Osteocyte (in vitro differentiated cells): ENCODE measurements around the gene SMAD5. TPM values are rescaled to one million over a fixed set of nuclear protein-coding genes. Genes with fewer than 3 reads are reported as not detected.
A peak's percentile ranks its signal among the peaks of the same experiment; 100 is the strongest.

Experiments
- DNase-seq: peaks from one replicate; pipeline ENCODE4 v3.0.0; 2021; ENCODE audit warnings: mixed read lengths; ENCODE audit not compliant: unreplicated experiment; ENCODE audit errors: extremely low spot score
- H3K27ac Mint-ChIP-seq: one replicate; pipeline ENCODE4 v1.8.0; 2021; ENCODE audit warnings: mild to moderate bottlenecking, mixed read lengths; ENCODE audit not compliant: unreplicated experiment
- H3K27me3 Mint-ChIP-seq: one replicate; pipeline ENCODE4 v1.8.0; 2021; ENCODE audit warnings: mixed read lengths; ENCODE audit not compliant: unreplicated experiment
- H3K36me3 Mint-ChIP-seq: one replicate; pipeline ENCODE4 v1.8.0; 2021; ENCODE audit warnings: mixed read lengths; ENCODE audit not compliant: unreplicated experiment
- H3K4me1 Mint-ChIP-seq: one replicate; pipeline ENCODE4 v1.8.0; 2021; ENCODE audit warnings: mixed read lengths; ENCODE audit not compliant: unreplicated experiment
- H3K4me3 Mint-ChIP-seq: one replicate; pipeline ENCODE4 v1.8.0; 2021; ENCODE audit warnings: mild to moderate bottlenecking, moderate library complexity, mixed read lengths; ENCODE audit not compliant: unreplicated experiment
- H3K9me3 Mint-ChIP-seq: one replicate; pipeline ENCODE4 v1.8.0; 2021; ENCODE audit warnings: mixed read lengths; ENCODE audit not compliant: unreplicated experiment
- total RNA-seq: library from RNA; stranded (reverse); gene quantifications from 2 replicates; pipeline ENCODE4 v1.2.1, GENCODE V29; 2021
- TF ChIP-seq, protein P1 (sequence below): fragments of 200-600 bp; sonication (generic); IDR thresholded peaks from 2 replicates; pipeline ENCODE4 v1.5.0; 2021; ENCODE audit warnings: antibody characterized with exemption, mild to moderate bottlenecking, moderate library complexity

SMAD5 gene
- total RNA-seq, 1 donor from 2014 or later: 62.7 TPM

DNA sequence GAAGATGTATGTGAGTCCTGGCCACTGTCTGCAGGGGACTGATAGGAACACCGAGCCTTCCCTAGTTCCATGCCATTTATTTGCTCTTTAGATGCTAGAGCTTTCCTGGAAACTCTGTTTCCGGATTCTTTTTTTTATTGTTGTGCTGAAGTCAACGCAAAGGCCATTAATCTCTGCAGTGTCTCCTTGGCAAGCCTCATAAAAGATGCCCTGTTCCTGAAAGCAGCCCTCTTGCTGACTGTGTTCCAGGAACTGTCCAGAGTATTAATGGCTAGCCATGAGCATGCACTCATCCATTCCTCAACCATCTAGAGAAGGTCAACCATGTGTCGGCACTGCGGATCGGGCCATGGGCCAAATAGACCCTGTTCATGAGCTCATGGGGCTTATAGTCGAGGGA, 42.9 kb upstream of the SMAD5 start:
- TF ChIP-seq, protein P1, sequence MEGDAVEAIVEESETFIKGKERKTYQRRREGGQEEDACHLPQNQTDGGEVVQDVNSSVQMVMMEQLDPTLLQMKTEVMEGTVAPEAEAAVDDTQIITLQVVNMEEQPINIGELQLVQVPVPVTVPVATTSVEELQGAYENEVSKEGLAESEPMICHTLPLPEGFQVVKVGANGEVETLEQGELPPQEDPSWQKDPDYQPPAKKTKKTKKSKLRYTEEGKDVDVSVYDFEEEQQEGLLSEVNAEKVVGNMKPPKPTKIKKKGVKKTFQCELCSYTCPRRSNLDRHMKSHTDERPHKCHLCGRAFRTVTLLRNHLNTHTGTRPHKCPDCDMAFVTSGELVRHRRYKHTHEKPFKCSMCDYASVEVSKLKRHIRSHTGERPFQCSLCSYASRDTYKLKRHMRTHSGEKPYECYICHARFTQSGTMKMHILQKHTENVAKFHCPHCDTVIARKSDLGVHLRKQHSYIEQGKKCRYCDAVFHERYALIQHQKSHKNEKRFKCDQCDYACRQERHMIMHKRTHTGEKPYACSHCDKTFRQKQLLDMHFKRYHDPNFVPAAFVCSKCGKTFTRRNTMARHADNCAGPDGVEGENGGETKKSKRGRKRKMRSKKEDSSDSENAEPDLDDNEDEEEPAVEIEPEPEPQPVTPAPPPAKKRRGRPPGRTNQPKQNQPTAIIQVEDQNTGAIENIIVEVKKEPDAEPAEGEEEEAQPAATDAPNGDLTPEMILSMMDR: no peak

GRCh38 chr5:136090319-136090718, 42.3 kb upstream of the SMAD5 start:
- H3K36me3 Mint-ChIP-seq: no peaks in the 10 kb centered on the region
- no peak overlapping the region for H3K27ac Mint-ChIP-seq
- DNase-seq: no peak

More for the DNA sequence above, 42.9 kb upstream of the SMAD5 start:
- H3K4me1 Mint-ChIP-seq: no peaks in the 10 kb centered on the region
- peaks cover 35% of the 10 kb centered on the region for H3K27me3 Mint-ChIP-seq
- H3K36me3 Mint-ChIP-seq: no peaks in the 10 kb centered on the region
- H3K27ac Mint-ChIP-seq: no peak overlapping the region
- H3K4me3 Mint-ChIP-seq: no peak overlapping the region
- DNase-seq: peak; percentile 3
- no peaks in the 10 kb centered on the region for H3K9me3 Mint-ChIP-seq

DNA sequence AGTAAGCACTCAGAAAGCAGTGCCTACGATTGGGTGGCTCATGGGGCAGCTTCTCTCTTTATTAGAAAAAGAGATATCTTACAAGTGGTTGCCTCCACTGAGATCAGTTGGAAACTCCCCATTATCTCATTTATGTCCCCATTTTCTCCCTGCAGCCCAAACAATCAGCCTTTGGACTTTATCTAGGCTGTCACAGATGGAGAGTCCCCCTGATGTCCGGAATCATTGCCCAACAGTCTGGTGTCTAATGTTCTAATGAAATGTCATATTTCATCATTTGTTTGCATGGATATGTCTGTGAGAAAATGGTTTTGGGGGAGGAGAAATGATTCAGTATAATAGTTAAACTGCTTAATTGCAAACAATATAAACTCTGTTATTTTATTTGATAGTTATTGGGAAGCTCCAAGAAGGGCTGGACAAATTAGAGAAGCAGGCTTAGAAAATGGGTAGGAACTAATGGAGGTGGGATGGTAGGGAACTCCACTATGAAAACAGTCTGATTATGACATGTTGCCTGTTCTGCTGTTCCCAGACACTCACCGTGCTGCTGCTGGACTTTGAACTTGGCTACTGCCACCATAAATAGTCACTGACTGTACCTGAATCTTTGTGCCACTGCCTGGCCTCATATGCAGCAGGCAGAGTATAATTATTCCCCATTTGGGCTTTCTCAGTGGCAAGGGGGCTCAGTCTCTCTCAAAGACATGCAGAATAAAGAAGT, 38.3 kb upstream of the SMAD5 start:
- DNase-seq: no peak
- no peak overlapping the region for H3K27ac Mint-ChIP-seq
- no peaks in the 10 kb centered on the region for H3K4me1 Mint-ChIP-seq
- TF ChIP-seq, protein P1: no peak
- no peaks in the 10 kb centered on the region for H3K9me3 Mint-ChIP-seq
- H3K4me3 Mint-ChIP-seq: no peak overlapping the region
- no peaks in the 10 kb centered on the region for H3K36me3 Mint-ChIP-seq
- peaks cover 58% of the 10 kb centered on the region for H3K27me3 Mint-ChIP-seq

More at GRCh38 chr5:136090319-136090718, 42.3 kb upstream of the SMAD5 start:
- Mint-ChIP-seq H3K27me3 (peaks cover 36% of the 10 kb centered on the region), H3K4me1 (no peaks in the 10 kb centered on the region), H3K4me3 (no peak overlapping the region), H3K9me3 (no peaks in the 10 kb centered on the region)
- TF ChIP-seq, protein P1: no peak

DNA sequence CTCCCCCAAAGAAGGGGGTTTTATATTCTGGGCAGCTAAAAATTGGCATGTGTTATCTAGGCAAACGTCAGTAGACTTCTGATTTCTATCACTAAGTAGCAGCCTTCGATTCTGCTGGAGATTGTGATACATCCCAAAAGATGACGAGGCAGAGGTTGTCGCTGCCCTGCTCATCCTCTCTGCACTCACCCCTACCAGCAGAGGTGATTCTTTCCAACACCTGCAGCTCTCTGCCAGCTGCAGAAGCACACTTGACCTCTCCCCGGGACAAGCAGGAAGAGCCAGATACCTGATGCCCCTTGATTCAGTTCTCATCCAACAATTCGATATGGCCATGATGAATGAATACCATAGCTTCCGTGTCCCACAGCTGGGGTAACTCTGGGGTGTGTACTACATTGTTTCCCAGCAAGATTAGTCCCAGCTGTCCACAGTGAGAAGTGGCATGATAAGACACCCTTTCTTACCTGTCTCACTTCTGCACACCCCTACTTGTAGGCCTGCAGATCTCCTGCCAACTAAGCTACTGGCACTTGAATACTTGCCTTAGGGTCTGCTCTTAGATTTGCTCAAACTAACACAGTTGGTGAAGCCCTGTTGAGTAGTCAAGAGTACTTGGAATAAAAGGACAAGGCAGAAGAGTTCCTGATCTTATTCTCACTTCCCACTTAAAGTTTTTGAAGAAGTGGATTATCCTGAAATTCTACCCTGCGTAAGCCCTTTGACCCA, 37.6 kb upstream of the SMAD5 start:
- H3K4me3 Mint-ChIP-seq: no peak overlapping the region
- TF ChIP-seq, protein P1: no peak
- H3K27ac Mint-ChIP-seq: no peak overlapping the region
- peaks cover 64% of the 10 kb centered on the region for H3K27me3 Mint-ChIP-seq
- H3K4me1 Mint-ChIP-seq: no peaks in the 10 kb centered on the region
- DNase-seq: no peak
- H3K36me3 Mint-ChIP-seq: no peaks in the 10 kb centered on the region
- no peaks in the 10 kb centered on the region for H3K9me3 Mint-ChIP-seq

- TF ChIP-seq, protein P1: no peak
- Mint-ChIP-seq H3K27me3 (peaks cover 66% of the 10 kb centered on the region), H3K9me3 (no peaks in the 10 kb centered on the region), H3K36me3 (no peaks in the 10 kb centered on the region), H3K27ac (no peak overlapping the region), H3K4me3 (no peak overlapping the region), H3K4me1 (no peaks in the 10 kb centered on the region)
- no peak for DNase-seq
Measured at GRCh38 chr5:136098176-136098575, 34.5 kb upstream of the SMAD5 start.
